Hepatocyte (in vitro differentiated cells): ENCODE data around the gene SLC1A3. TPM values are rescaled to one million over a fixed set of nuclear protein-coding genes. Genes with fewer than 3 reads are reported as not detected.

Source experiments
- DNase-seq: peaks from one replicate; pipeline ENCODE4 v3.0.0-alpha.2; 2016; ENCODE audit warnings: low spot score
- H2AFZ ChIP-seq: fragments of 200-600 bp; sonication (generic); 2 replicates; pipeline ENCODE4 v1.6.0; 2016; ENCODE audit warnings: antibody characterized with exemption, mild to moderate bottlenecking
- H3K27ac ChIP-seq: fragments of 200-600 bp; sonication (generic); 2 replicates; pipeline ENCODE4 v1.5.1; 2016; ENCODE audit warnings: mild to moderate bottlenecking
- H3K27me3 ChIP-seq: fragments of 200-600 bp; sonication (generic); 2 replicates; pipeline ENCODE4 v1.6.1; 2016
- H3K36me3 ChIP-seq: fragments of 200-600 bp; sonication (generic); replicated peaks from 2 replicates; pipeline ENCODE4 v1.5.1; 2016; ENCODE audit warnings: low read depth; ENCODE audit not compliant: insufficient read depth
- H3K4me1 ChIP-seq: fragments of 200-600 bp; sonication (generic); 2 replicates; pipeline ENCODE4 v1.5.1; 2016; ENCODE audit warnings: mild to moderate bottlenecking, moderate library complexity; ENCODE audit not compliant: insufficient read depth
- H3K4me2 ChIP-seq: fragments of 200-600 bp; sonication (generic); 2 replicates; pipeline ENCODE4 v1.6.0; 2016
- H3K4me3 ChIP-seq: fragments of 200-600 bp; sonication (generic); 2 replicates; pipeline ENCODE4 v1.5.1; 2016; ENCODE audit warnings: mild to moderate bottlenecking
- H3K79me2 ChIP-seq: fragments of 200-600 bp; sonication (generic); 2 replicates; pipeline ENCODE4 v1.6.0; 2017; ENCODE audit warnings: mild to moderate bottlenecking
- H3K9me2 ChIP-seq: fragments of 200-600 bp; sonication (generic); replicated peaks from 2 replicates; pipeline ENCODE4 v1.6.0; 2017; ENCODE audit warnings: mild to moderate bottlenecking; ENCODE audit not compliant: insufficient read depth
- H3K9me3 ChIP-seq: fragments of 200-600 bp; sonication (generic); 2 replicates; pipeline ENCODE4 v1.5.1; 2016; ENCODE audit warnings: low read depth, mild to moderate bottlenecking
- H4K20me1 ChIP-seq: fragments of 200-600 bp; sonication (generic); 2 replicates; pipeline ENCODE4 v1.6.0; 2016; ENCODE audit warnings: mild to moderate bottlenecking; ENCODE audit not compliant: insufficient read depth, poor library complexity, severe bottlenecking
- EZH2 ChIP-seq: fragments of 200-600 bp; sonication (generic); IDR thresholded peaks from 2 replicates; pipeline ENCODE4 v1.6.1; 2016; ENCODE audit warnings: antibody characterized with exemption, mild to moderate bottlenecking, borderline replicate concordance
- EZH2phosphoT487 ChIP-seq: fragments of 200-600 bp; sonication (generic); IDR thresholded peaks from one replicate; pipeline ENCODE4 v1.6.1; 2018; ENCODE audit warnings: antibody characterized with exemption, mild to moderate bottlenecking, low read depth, moderate library complexity; ENCODE audit not compliant: unreplicated experiment, severe bottlenecking
- WGBS: methylation state at CpG from one replicate; pipeline ENCODE4 v1.1.6; 2016; ENCODE audit warnings: low lambda C conversion rate; ENCODE audit errors: missing lambda C conversion rate; 5-methylcytosine and 5-hydroxymethylcytosine counted together
- polyA plus RNA-seq: library from polyadenylated mRNA; unstranded; fragments of >200 nt; fragmentation: Nextera tagmentation; extraction: Ambion mirVana; gene quantifications from 2 replicates; pipeline ENCODE4 v1.2.1, GENCODE V29; 2016
- total RNA-seq: library from RNA; depleted of rRNA; stranded (reverse); fragments of >200 nt; gene quantifications from 2 replicates; pipeline ENCODE4 v1.2.3, GENCODE V29; 2014
- TF ChIP-seq, protein P1 (sequence below): fragments of 200-600 bp; sonication (generic); IDR thresholded peaks from 2 replicates; pipeline ENCODE4 v1.5.1; 2016; ENCODE audit warnings: antibody characterized with exemption, mild to moderate bottlenecking; ENCODE audit not compliant: poor library complexity

The SLC1A3 gene
- total and polyA plus RNA-seq, 2 experiments from 2014 or later = 32.3 to 42.3 TPM

DNA sequence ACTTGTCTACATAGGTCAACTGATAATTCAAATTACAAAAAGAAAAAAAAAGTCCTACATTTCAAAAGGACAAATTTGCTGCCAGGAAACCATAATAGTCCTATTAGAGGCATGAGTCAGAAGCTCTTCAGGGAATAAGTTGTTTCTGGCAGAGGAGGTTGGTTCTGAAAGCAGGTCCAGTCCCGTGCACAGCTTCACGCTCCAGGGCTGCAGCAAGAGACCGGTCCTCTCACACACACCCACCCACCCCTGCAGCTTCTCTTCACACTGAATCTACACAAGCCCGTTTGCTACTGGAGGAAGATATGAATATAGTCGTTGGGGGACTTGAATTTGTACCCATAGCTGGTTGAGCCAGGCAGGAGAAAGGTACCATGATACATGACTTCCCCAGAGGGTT, 36.9 kb upstream of the SLC1A3 start:
- Histone ChIP-seq H3K9me2 (no peaks in the 10 kb centered on the region), H3K27me3 (no peaks in the 10 kb centered on the region), H3K36me3 (no peaks in the 10 kb centered on the region), H2AFZ (no peak overlapping the region), H4K20me1 (no peaks in the 10 kb centered on the region), H3K4me3 (no peak overlapping the region), H3K79me2 (no peaks in the 10 kb centered on the region), H3K9me3 (no peaks in the 10 kb centered on the region), H3K4me2 (no peak overlapping the region), H3K4me1 (no peaks in the 10 kb centered on the region), H3K27ac (peak overlapping the region; percentile 66)
- no peak for DNase-seq
- TF ChIP-seq EZH2phosphoT487 (no peak), EZH2 (no peak)
- TF ChIP-seq, protein P1, sequence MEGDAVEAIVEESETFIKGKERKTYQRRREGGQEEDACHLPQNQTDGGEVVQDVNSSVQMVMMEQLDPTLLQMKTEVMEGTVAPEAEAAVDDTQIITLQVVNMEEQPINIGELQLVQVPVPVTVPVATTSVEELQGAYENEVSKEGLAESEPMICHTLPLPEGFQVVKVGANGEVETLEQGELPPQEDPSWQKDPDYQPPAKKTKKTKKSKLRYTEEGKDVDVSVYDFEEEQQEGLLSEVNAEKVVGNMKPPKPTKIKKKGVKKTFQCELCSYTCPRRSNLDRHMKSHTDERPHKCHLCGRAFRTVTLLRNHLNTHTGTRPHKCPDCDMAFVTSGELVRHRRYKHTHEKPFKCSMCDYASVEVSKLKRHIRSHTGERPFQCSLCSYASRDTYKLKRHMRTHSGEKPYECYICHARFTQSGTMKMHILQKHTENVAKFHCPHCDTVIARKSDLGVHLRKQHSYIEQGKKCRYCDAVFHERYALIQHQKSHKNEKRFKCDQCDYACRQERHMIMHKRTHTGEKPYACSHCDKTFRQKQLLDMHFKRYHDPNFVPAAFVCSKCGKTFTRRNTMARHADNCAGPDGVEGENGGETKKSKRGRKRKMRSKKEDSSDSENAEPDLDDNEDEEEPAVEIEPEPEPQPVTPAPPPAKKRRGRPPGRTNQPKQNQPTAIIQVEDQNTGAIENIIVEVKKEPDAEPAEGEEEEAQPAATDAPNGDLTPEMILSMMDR = no peak
- WGBS = 77% methylated on average over 5 of the region's 5 CpGs

DNA sequence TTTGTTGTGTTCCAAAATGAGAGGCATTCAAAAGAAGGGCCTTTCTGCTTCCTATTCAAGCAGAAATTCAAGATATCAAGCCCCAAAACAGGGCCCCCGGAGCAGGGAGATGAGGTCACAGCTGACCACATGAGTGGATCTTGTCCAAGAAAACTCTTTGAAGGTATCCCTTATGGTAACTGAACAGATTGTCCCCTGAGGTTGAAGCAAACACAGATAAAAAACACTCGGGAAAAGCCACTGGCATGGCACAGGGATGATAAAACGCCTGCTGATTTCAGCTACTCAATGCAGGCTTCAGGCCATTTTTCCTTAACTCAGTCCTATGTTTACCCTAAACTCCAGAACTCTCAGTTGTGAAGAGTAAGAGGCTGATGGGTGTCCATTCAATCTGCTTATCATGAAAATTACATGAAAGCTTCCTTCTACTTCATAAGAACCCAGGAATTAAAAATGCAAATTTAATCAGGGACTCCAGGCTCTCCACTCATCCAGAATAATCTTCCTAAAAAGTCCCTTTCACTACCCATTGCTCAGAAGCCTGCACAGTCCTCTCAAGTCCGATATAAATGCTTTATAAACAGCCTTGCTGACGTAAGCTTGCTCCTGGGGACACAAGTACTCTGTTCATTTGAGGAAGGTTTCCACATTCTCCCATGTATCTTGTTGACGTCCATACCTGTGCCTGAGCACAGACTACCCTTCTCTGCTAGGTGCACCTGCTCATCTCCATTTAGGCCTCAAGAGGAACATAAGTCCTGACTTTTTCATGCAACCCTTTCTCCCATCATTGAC, 35.9 kb upstream of the SLC1A3 start:
- H3K4me3 ChIP-seq = no peak overlapping the region
- no peaks in the 10 kb centered on the region for H3K79me2 ChIP-seq
- no peaks in the 10 kb centered on the region for H3K36me3 ChIP-seq
- 62% methylated on average over 6 of the region's 6 CpGs for whole genome bisulfite sequencing
- H3K27me3 ChIP-seq = no peaks in the 10 kb centered on the region
- TF ChIP-seq, protein P1 = no peak
- TF ChIP-seq EZH2phosphoT487 = no peak
- TF ChIP-seq EZH2 = no peak
- H3K9me3 ChIP-seq = no peaks in the 10 kb centered on the region
- peak overlapping the region; percentile 66 for H3K27ac ChIP-seq
- H4K20me1 ChIP-seq = no peaks in the 10 kb centered on the region
- no peaks in the 10 kb centered on the region for H3K4me1 ChIP-seq
- H3K9me2 ChIP-seq = no peaks in the 10 kb centered on the region
- no peak overlapping the region for H2AFZ ChIP-seq
- DNase-seq = peak; percentile 39
- peak overlapping the region; percentile 3 for H3K4me2 ChIP-seq

DNA sequence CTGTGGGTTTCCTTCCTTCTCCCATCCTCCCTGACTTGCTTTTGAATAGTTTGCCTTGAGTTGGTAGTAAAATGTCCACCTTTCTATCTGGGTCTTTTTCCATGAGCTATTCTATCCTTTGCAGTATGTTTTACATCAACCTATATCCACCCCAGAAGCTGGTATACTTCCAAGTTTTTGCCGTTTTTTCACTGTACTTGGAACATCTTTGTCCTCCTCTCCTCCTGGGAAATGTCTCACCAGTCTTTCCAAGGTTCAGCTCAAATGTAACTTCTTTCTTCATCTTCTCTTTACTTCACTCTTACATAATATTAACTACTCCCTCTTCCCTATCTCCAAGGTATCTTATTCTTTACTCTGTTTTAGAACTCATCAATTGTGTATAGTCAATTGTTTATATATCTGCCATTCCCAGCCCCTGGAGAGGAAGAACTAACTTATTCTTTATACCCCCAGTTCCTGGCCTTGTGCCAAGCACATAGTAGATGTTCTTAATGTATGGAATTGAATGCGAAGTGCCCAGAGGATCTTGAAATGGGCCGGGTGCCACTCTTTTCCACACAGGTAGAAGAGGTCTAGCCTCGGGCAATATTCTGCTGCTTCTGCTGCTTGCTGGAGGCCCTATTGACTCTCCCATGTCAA, 34.9 kb upstream of the SLC1A3 start:
- no peak overlapping the region for H3K4me2 ChIP-seq
- no peaks in the 10 kb centered on the region for H3K4me1 ChIP-seq
- no peaks in the 10 kb centered on the region for H4K20me1 ChIP-seq
- 87% methylated on average over 4 of the region's 4 CpGs for WGBS
- H2AFZ ChIP-seq = no peak overlapping the region
- no peak for DNase-seq
- H3K9me3 ChIP-seq = no peaks in the 10 kb centered on the region
- H3K36me3 ChIP-seq = no peaks in the 10 kb centered on the region
- H3K79me2 ChIP-seq = no peaks in the 10 kb centered on the region
- no peak overlapping the region for H3K4me3 ChIP-seq
- TF ChIP-seq EZH2 = no peak
- H3K27me3 ChIP-seq = no peaks in the 10 kb centered on the region
- H3K9me2 ChIP-seq = no peaks in the 10 kb centered on the region
- H3K27ac ChIP-seq = peak overlapping the region; percentile 66

DNA sequence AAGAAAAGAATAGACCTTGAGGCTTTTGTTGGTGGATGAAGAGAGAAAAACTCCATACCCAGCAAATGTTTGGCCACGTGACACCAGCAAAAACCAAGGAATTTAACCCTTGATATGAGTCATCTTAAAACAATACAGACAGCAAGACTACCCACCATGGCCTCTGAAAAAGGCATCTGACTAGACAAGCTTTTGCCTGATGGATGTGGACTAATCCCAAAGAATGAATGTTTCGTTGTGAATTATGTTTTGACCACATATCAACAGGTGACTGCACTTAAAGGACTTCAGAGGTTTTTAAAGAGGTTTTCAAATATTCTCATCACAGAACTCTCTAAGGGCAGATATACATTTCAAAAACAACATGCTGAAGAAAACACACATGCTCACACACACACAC, 33.0 kb upstream of the SLC1A3 start:
- Histone ChIP-seq H3K27me3 (no peaks in the 10 kb centered on the region), H3K4me1 (no peaks in the 10 kb centered on the region), H2AFZ (no peak overlapping the region), H3K27ac (no peak overlapping the region), H3K9me2 (no peaks in the 10 kb centered on the region), H4K20me1 (no peaks in the 10 kb centered on the region), H3K4me2 (no peak overlapping the region), H3K79me2 (no peaks in the 10 kb centered on the region), H3K9me3 (no peaks in the 10 kb centered on the region), H3K36me3 (no peaks in the 10 kb centered on the region), H3K4me3 (no peak overlapping the region)
- WGBS = 42% methylated on average over 2 of the region's 2 CpGs
- TF ChIP-seq EZH2phosphoT487 (no peak), EZH2 (no peak)
- TF ChIP-seq, protein P1 = no peak
- DNase-seq = no peak
